ENCODE measurements around the gene NOL4L.

The NOL4L gene

GRCh38 chr20:32521780-32522525 is 63.2 kb downstream of the NOL4L start:
- DNase-seq = peak; percentile 35 to 48

DNA sequence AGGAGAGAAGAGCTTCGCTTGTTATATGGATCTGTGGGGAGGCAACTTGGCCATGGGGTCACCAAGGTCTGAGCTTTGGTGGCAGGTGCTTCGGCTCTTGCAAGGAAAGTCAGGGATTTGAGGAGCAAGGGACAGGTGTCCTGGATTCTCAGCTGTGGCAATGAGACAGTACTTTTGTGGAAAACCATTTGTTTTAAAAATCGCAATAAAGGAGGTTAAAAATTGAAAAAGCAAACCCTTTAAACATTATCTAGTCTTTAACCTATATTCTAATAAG is 64.3 kb downstream of the NOL4L start:
- no peak for DNase-seq

- DNase-seq = no peak
These were observed 65.8 kb downstream of the NOL4L start for GRCh38 chr20:32519381-32519730.

- DNase-seq = no peak
These were observed 66.3 kb downstream of the NOL4L start for GRCh38 chr20:32518593-32519380.

GRCh38 chr20:32517914-32518592 is 67.1 kb downstream of the NOL4L start:
- DNase-seq = no peak

GRCh38 chr20:32517518-32517873 is 67.6 kb downstream of the NOL4L start:
- DNase-seq = no peak

GRCh38 chr20:32516583-32517517 is 68.3 kb downstream of the NOL4L start:
- DNase-seq = no peak

GRCh38 chr20:32515631-32516101 is 69.5 kb downstream of the NOL4L start:
- DNase-seq = no peak

- DNase-seq = no peak
These were observed 70.4 kb downstream of the NOL4L start for GRCh38 chr20:32514760-32515159.

DNA sequence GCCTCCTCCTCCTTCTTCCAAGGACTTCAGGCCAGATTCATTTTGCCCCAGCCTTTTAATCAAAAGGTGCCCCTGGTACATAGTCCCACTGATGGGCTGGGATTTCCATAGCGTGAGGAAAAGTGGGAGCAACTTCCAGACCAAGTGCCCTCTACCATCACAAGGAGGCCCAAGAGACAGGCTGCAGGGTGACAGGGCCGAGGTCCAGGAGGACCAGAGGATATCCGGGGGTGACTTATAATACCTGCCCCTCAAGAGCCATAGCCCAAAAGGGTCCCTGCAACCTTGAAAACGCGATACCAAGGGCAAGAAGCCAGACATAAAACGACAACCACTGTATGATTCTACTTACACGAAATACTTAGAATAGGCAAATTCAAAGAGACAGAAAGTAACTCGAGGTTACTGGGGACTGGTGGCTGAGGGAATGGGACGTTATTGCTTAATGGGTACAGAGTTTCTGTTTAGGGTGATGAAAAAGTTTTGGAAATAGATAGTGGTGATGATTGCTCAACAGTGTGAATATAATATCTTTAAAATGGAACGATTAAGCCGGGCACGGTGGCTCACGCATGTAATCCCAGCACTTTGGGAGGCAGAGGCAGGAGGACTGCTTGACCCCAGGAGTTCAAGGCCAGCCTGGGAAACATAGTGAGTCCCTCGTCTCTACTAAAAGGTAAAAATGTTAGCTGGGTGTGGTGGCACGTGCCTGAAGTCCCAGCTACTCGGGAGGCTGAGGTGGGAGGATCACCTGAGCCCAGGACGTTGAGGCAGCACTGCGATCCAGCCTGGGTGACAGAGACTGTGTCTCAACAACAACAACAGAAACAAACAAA is 71.9 kb downstream of the NOL4L start:
- no peak for DNase-seq

GRCh38 chr20:32512047-32512385 is 73.1 kb downstream of the NOL4L start:
- no peak for DNase-seq

GRCh38 chr20:32511358-32512046 is 73.6 kb downstream of the NOL4L start:
- DNase-seq = no peak

DNA sequence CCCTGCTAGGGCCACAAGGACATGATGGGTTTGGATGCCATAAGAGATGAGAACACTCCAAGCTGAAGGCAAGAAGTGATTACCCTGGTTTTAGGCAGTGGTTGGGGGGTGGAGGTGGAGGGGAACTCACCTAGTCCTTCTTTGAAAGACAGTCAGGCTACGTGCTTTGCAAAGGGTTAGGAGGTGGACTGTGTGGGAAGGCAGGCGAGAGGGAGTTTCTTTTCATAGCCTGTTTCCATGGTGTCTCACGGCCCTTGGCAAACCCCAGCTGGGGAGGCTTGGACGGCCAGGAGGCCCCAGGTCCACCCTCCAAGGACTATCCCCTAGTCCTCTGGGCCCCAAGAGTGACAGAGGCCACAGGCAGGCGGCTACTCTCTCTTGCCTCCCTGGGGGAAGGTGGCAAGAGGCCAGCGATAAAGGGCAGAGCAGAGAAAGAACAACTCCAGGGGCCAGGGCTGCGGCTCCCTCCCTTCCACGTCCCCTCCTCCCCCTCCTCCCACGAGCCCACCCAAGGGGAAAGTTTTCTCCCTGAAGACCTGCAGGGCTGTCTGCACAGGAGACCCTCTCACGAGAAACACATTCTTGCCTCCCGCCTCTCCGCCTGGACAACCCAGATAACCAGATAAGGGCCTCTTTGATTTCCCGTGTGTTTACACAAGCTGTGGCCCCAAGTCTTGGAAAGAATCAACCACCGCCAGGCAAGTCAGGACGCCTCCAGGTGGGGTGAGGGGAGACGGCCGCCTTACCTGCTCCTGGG is 74.4 kb downstream of the NOL4L start:
- no peak for DNase-seq

DNA sequence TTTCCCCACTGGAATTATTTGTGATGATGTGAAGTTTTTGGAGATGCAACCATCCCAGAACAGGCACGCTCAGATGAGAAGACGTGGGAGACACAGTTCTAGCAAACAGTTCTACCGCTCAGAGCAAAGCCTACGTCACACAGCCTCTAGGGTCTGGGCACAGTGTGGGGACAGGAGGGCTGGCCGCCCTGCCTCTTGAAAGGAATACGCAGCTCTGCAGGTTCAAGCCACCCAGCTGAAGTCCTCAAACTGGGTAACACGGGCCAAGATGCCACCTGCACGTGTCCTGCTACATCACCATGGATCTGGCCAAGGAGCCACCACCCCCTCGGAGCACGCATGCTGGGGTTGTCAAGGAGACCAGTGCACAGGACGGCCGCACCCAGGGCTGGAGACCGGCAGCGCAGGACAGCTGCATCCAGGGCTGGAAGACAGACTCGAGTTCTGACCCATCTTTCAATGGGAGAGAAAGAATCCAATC is 75.0 kb downstream of the NOL4L start:
- DNase-seq = no peak

DNA sequence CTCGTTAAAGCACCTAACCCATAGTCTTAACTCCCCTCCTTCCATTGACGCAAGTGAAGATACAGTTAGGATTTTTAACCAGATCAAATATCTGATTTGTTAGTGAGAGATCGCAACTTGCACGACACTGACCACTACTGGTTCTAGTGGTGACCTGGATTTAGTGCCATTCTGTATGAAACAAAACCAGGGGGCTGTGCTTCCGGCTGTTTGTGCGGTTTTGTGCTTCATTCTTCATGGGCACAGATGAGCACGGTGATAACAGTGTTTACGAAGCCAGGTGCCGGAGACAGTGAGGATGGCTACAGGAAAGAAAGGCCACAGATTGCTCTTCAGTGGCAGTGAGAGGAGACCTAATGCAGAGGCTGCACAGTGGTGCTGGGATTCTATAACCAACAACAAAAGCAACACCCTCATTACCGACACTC is 75.5 kb downstream of the NOL4L start:
- DNase-seq = peak in 1 of 2 experiments; percentile 42

DNA sequence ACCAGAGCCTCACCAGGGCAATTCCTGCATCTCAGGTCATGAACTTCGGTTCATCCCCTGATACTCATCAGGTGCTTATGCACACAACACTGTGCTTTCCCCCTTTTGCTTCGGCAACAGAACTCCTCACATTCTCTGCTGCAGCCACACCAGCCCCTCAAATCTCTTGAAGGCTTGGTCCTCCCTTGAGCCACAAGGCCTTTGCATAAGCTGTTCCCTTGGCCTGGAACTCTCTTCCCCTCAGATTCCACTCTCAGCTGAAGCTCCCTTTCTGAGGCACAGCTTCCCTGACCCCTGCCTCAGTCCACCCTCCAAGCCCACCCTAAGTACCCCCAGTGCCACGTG is 76.4 kb downstream of the NOL4L start:
- no peak for DNase-seq

DNA sequence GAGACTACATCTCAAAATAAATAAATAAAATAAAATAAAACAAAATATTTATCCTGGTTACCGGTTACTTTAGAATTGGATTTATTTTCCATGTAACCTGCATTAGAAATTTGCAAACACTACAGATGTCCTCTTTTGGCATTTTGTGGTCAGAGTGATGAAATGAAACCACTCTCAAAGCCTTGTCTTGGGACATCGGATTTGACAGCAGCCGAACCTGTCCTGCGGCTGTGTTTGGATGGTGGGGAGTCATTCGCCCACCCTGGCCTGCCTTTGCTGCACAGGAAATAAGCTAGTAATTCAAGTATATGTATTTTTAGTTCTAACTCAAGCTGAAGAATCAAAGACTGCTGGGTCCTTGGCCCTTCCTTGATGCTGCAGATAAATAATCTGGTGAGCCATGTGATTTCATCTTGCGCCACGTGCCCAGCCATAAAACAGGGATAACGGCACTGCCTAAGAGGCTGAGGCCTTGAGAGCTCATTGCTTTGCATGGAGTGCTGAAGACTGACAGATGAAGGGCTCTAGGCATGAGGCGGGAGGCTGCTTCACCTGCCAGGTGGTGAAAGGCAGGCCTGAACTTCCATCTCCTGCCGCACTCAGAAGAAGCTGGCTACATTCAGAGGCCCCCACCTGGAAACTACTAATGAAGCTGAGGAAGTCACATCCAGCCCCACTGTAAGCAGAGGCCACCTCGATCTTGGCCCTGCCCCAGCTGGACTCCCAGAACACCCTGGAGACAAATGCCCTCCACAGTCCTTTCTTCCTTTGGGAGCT is 76.9 kb downstream of the NOL4L start:
- no peak for DNase-seq

DNA sequence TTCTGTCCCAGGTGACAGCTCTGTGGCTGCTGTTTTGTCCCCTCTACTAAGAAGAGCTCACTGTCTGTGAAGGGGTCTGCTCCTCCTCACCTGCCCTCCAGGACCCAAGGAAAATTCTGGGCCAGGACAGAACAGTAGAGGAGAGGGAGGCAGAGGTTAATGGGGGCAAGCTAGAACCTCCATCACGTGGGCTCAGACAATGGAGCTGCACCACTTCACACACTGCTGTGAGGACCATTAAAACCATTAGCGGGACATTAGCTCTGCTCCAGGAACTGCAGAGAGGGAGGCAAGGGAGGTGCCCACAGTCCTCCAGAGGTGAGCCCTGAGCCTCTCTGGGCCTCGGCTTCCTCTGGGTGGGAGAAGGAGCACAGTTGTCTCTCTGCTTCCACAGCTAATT is 78.4 kb downstream of the NOL4L start:
- no peak for DNase-seq

DNA sequence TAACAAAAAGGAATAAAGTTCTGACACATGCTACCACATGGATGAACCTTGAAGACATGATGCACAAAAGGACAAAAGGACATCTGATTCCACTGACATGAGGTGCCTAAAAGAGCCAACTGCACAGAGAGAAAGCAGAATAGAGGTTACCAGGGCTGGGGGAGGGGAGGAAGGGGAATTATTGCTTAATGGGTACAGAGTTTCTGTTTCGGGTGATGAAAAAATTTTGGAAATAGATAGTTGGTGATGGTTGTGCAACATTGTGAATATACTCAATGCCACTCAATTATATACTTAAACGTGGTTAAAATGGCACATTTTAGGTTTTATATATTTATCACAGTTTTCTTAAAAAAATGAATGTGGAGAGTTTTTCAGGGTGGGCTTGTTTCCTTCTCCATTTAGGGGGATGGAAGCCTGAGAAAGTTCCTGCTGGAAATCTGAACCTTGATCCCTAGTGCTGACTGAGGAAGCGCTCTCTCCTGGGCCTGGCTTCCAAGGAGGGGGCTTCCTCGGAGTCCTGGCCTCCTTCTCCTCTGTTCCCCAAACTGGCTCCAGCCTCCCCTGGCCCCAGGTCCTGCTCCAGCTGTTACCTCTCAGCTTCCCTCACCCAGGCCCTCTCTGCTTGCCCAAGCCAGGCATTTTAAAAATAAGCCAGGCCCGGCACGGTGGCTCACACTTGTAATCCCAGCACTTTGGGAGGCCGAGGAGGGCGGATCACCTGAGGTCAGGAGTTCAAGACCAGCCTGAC is 79.2 kb downstream of the NOL4L start:
- DNase-seq = no peak
